Upper lobe of left lung (tissue), 4 donors: ENCODE results near the gene ZBTB40.

Experiments
- POLR2A ChIP-seq, 4 donors: fragments of 450-650 bp; IDR thresholded peaks; one replicate each; pipeline ENCODE4 v1.5.1; 2016 to 2017; ENCODE audit warnings: antibody characterized with exemption in 4 of 4, mild to moderate bottlenecking in 2 of 4
- POLR2AphosphoS5 ChIP-seq, 2 donors: sonication (generic); formaldehyde crosslinking; IDR thresholded peaks; one replicate each; pipeline ENCODE4 v1.5.1; 2017; ENCODE audit warnings: antibody characterized with exemption in 2 of 2
- TF ChIP-seq, protein P1 (sequence below), 6 experiments: fragments of 450-650 bp in 4 of 6; fragments of 200-600 bp in 2 of 6; sonication (generic) in 2 of 6; IDR thresholded peaks; one replicate each; pipeline ENCODE4 v1.5.1; 2016 to 2019; ENCODE audit warnings: antibody characterized with exemption in 6 of 6

DNA sequence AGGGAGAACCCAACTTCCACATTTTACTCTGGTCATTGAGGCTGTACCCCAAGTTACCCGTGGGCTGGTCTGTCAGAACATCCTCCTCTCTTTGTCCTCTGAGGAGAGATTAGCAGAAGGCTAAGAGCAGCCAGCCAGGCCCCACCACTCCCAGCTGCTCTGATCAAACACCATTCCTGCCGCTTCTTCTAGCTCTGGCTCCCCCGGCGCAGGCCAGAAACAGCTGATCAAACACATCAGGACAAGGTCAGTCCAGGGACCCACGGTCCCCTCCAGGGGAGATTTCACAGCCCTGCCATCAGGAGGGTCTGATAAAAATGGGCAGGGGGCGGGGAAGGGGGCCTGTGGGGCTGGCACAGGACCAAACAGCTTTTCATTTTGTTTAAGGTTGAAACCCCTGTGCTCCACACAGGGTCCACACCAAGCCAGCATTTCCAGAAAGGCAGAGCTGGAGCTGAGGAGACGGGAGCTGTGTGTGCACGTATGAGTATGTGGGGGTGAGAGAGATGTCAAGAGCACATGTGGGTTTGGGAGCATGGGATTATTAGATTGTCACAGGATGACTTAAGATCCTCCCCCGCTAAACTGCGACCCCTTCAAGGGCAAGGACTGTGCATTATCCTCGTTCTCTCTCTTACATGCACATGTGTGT lies 81.7 kb downstream of the ZBTB40 start:
- TF ChIP-seq, protein P1, sequence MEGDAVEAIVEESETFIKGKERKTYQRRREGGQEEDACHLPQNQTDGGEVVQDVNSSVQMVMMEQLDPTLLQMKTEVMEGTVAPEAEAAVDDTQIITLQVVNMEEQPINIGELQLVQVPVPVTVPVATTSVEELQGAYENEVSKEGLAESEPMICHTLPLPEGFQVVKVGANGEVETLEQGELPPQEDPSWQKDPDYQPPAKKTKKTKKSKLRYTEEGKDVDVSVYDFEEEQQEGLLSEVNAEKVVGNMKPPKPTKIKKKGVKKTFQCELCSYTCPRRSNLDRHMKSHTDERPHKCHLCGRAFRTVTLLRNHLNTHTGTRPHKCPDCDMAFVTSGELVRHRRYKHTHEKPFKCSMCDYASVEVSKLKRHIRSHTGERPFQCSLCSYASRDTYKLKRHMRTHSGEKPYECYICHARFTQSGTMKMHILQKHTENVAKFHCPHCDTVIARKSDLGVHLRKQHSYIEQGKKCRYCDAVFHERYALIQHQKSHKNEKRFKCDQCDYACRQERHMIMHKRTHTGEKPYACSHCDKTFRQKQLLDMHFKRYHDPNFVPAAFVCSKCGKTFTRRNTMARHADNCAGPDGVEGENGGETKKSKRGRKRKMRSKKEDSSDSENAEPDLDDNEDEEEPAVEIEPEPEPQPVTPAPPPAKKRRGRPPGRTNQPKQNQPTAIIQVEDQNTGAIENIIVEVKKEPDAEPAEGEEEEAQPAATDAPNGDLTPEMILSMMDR (IDR thresholded peaks at IDR 0.05), result no peak
- TF ChIP-seq POLR2A (IDR thresholded peaks at IDR 0.05) (no peak), POLR2AphosphoS5 (IDR thresholded peaks at IDR 0.05) (no peak)
